Left forelimb (tissue), 1 donor: ENCODE data around the gene GRPEL2.
A peak's percentile ranks its signal among the peaks of the same experiment; 100 is the strongest.
"Not testable (repeated sequence)": the region's sequence is repeated elsewhere in the genome, so short reads cannot be mapped to it uniquely, and the experiment has no call there.

Source experiments
- DNase-seq: peaks from one replicate; pipeline ENCODE4 v3.0.0-alpha.2; 2018; ENCODE audit warnings: low spot score

GRPEL2 gene

GRCh38 chr5:149376711-149377447 is 31.6 kb downstream of the GRPEL2 start:
- no peak for DNase-seq

- DNase-seq, result no peak
These were observed 33.0 kb downstream of the GRPEL2 start for GRCh38 chr5:149378241-149378820.

- no peak for DNase-seq
These were observed 34.0 kb downstream of the GRPEL2 start, which contains the start of gene IL17B for GRCh38 chr5:149379177-149379761. TSS of gene IL17B (minus strand) at chr5:149379292. CDS start at chr5:149379225, 67 bp downstream.

- DNase-seq, result no peak
These were observed 34.6 kb downstream of the GRPEL2 start for GRCh38 chr5:149379818-149380374.

- no peak for DNase-seq
These were observed 35.3 kb downstream of the GRPEL2 start for GRCh38 chr5:149380466-149381121.

GRCh38 chr5:149381261-149381985 is 36.1 kb downstream of the GRPEL2 start:
- no peak for DNase-seq

- peak; percentile 83 for DNase-seq
These were observed 36.7 kb downstream of the GRPEL2 start for GRCh38 chr5:149381986-149382338.

GRCh38 chr5:149382517-149383220 is 37.4 kb downstream of the GRPEL2 start:
- DNase-seq, result no peak

GRCh38 chr5:149383399-149383798 is 38.1 kb downstream of the GRPEL2 start:
- DNase-seq, result no peak

- DNase-seq, result no peak
These were observed 40.9 kb downstream of the GRPEL2 start for GRCh38 chr5:149386166-149386565.

- no peak for DNase-seq
These were observed 41.9 kb downstream of the GRPEL2 start for GRCh38 chr5:149387081-149387631.

- no peak for DNase-seq
These were observed 42.7 kb downstream of the GRPEL2 start for GRCh38 chr5:149387982-149388381.

GRCh38 chr5:149388498-149389190 is 43.3 kb downstream of the GRPEL2 start:
- DNase-seq, result no peak

GRCh38 chr5:149389552-149390495 is 44.5 kb downstream of the GRPEL2 start:
- DNase-seq, result no peak

- not testable (repeated sequence) for DNase-seq
These were observed 45.8 kb downstream of the GRPEL2 start for GRCh38 chr5:149391076-149391475.

- DNase-seq, result no peak
These were observed 46.2 kb downstream of the GRPEL2 start for GRCh38 chr5:149391524-149391923.

- DNase-seq, result no peak
These were observed 47.4 kb downstream of the GRPEL2 start for GRCh38 chr5:149392718-149393117.

- not testable (repeated sequence) for DNase-seq
These were observed 49.7 kb downstream of the GRPEL2 start for GRCh38 chr5:149394996-149395395.

- no peak for DNase-seq
These were observed 52.2 kb downstream of the GRPEL2 start for GRCh38 chr5:149397530-149397929.
